Measurements from ENCODE around the gene PCSK1N.

The PCSK1N gene

DNA sequence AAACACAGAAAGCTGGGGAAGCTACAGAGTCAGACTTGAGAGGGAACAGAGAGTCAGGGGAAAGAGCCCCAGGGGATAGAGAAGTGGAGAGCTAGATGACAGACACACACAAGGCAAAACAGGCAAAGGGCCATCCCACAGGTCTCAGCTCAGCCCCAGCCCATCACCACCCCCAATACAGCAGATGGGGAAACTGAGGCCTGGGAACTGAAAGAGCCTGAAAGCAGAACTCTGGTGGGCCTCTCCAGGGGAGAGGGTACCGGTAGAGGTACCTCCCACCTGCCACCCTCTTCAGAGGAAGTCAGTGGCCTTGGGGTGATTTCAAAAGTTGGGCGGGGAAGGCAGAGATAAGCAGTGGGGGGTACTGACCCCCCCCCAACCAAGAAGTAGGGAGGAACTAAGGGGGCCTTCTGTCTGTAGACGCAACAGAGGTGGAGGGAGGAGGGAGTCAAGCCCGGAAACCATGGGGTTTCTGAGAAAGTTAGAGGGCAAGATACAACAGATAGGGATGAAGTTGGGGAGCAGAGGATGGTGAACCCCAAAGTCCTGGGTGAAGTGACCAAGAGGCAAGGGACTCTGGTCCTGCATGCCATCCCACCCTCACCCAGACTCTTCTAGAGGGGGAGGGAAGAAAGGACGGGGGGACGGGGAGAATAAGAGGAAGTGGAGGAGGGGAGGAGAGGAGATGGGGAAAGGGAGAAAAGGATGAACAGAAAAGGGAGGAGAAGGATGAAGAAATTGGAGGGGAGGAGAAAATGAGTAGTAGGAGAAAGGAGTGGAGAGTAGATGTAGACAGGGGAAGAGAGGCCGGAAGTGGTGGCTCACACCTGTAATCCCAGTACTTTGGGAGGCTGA lies 45.8 kb downstream of the PCSK1N start:
- DNase-seq (ENCODE audit: low read depth), result no peak

DNA sequence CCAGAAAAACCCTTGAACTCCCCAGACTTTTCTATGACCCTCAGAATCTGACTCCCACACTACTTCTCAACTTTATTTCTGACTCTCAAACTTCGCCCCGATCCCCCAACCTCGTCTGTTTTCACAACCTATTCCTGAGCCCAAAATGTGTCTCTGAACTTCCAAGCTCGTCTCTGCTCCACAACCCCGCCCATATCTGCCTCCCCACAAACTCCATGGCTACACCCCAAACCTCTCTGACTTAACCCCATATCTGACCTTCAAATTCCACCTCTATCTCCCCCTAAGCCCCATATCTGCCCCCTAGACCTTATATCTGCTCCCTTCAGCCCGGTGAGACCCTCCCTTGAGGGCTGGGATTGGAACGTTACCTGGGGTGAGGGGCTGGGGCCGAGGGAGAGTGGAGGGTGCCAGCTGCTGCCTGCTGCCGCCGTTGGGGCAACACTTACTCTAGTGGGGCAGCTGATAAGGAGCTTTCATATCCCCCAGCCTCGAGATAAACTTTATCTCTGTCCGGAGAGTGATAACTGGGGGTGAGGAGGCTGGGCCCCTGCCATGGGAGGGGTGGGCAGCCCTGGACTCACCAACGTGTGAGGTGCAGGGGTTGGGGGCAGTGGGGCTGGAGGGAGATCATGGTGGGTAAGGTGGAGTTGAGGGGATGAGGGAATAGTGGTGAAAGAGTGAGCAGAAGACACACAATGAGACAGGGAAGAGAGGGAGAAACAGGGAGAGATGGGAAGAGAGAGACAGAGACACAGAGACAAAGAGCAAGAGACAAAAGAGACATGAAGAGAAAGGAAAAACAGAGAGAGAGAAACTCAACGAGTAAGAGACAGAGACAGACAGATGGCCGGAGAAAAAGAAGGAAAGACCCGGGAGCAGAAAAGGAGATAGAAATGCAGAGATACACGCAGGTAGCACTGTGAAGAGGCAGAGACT lies 47.6 kb downstream of the PCSK1N start:
- no peak for DNase-seq (ENCODE audit: low read depth)

DNA sequence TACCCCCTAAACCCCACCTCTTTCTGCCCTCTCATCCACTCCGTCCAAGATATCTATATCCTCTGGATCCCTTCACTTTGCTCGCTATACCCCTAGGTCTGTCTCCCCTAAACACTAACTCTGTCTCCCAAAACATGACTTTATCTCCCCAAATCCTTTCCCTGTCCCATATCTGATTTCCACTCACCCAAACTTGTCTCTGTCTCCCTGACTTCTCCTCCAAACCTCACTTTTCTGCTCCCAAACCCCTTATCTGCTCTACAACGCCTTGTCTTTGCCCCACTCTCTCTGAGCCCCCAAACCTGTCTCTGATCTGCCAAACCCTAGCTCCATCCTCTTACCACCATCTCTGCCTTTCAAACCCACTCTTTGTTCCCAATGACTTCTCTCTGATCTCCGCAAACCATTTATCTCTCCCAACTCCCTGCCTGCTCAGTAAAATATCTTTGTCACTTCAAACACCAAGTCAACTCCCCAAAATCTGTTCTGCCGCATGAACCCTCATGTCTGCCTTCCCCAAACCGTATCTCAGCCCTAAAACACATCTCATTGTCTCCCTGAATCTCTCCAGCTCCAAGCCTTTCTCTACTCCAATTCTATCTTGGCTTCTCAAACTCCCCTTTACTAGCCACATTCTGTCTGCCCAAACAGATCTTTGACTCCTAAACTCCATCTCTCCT lies 48.4 kb downstream of the PCSK1N start:
- DNase-seq (ENCODE audit: low read depth), result no peak

DNA sequence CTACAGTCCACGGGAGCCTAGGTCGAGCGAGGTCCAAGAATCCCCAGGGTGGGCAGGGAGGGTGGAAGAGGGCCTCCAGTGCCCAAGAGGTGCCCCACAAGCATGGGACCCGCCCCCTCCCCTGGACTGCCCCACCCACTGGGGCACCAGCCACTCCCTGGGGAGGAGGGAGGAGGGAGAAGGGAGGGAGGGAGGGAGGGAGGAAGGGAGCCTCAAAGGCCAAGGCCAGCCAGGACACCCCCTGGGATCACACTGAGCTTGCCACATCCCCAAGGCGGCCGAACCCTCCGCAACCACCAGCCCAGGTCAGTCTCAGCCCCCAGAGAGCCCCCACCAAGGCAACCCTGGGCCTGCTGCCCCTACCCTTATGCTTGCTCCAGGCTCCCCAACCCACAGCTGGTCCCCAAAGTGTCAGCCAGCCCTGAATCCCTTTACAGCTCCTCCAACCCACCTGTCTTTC lies 49.0 kb downstream of the PCSK1N start, which contains the start of gene GATA1:
GATA1 (plus strand) TSS at position 250 of the 460 bp plus-strand sequence. CDS start 4,520 bp downstream, outside the sequence.
- DNase-seq (ENCODE audit: low read depth), result no peak

DNA sequence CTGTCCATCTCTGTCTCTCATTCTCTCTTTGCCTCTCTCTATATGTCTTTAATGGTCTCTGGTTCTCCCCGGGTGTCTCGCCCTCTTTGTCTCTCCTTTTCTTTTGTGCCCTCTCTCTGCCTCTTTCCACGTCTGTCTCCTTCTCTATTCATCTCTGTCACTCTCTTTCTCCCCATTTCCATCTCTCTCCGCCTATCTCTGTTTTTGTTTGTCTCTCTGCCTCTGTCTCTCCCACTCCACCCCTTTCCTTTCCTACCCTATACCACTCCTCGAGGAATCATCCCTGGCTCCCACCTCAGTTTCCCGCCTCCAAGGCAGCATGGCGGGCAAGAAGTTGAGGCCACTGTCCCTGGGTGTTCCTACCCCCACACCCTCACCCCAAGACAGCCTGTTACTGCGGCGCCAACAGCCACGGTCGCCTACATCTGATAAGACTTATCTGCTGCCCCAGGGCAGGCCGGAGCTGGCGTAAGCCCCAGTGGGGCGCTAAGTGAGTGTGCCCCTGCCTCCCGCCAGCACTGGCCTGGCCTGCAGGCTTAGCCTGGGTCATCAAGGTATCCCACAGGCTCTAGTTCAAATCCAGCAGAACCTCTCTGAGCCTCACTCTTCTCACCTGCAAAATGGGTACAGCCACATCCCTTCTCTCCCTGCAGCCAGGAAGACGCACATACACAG lies 49.7 kb downstream of the PCSK1N start:
- DNase-seq (ENCODE audit: low read depth), result no peak

DNA sequence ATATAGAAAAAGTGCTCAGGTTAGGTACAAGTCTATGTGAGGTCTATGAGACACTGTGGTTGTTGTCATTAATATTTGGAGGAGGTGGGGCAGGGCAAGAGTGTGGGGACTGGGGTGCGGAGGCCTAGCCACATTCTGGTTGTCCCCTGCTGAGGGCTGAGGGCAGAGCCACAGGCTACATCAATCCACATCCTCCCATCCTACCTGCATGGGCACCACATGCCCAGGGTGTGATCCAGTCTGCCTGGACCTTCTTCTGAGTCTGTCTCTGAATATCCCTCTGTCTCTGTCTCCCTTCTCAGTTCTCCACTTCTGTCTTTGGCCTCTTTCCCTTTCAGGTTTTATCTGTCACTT lies 50.2 kb downstream of the PCSK1N start:
- no peak for DNase-seq (ENCODE audit: low read depth)

DNA sequence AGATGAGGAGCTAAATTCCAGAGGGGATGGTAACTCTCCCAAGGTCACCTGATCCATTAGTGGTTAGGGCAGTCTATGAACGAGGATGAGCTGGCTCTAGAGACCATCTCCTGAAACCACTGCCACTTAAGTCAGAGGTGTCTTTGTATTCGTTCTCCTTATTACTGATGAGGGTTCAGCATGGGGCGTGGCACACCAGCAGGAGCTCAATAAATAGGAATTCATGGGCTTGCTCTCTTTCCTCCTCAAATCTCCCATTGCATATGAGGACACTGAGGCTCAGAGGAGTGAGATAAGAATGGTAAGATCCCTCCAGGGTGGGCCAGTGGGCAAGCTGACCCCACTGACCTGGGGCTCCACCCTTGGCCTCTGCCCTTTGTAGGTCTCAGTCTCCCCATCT lies 50.7 kb downstream of the PCSK1N start:
- no peak for DNase-seq (ENCODE audit: low read depth)

DNA sequence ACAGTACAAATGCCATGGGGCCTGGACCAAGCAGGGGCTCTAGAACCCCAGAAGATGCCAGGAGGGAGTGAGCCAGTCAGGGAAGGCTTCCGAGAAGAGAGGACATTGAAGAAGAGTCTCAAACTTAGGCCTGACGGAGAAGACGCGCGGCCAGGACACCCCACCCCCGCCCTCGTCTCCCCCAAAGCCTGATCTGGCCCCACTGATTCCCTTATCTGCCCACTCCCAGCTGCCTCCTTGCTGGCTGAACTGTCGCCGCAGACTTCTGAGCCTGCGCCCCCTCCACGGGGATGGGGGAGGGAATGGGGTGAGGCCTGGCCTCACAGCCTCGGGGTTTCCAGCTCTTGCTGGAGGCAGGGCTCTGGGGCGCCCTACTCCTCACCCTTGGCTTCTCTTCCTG lies 52.6 kb downstream of the PCSK1N start:
- no peak for DNase-seq (ENCODE audit: low read depth)

DNA sequence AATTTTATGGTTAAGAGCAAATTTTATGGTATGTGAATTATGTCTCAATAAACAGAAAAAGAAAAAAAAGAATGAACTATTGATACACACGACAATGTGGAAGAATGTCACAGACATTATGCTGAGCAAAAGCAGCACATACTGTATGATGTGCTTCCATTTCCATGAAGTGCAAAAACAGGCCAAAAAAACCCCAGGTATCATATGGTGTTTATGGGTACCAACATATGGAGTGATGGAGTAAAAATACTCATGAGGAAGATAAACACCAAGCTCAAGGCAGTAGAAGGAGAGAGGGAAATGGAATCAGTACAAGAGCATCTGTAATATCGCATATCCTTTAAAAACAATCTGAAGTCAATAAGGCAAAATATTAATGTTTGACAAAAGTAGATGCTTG lies 53.2 kb downstream of the PCSK1N start:
- DNase-seq (ENCODE audit: low read depth), result no peak

DNA sequence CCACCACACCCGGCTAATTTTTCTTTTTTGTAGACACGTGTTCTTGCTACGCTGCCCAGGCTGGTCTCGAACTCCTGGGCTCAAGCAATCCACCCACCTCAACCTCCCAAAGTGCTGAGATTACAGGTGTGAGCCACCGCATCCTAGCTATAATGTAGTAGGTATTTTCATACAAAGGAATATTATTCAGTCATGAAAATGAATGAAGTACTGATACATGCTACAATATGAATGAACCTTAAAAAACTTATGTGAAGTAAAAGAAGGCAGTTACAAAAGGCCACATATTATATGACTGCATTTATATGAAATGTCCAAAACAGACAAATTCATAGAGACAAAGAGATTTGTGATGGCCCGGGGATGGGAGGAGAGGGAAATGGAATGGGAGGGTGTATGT lies 53.7 kb downstream of the PCSK1N start:
- DNase-seq (ENCODE audit: low read depth), result no peak

Measured in fibroblast of the conjunctiva (primary cell).